ENCODE measurements around the gene STK33.
"Not testable (repeated sequence)": the region's sequence is repeated elsewhere in the genome, so short reads cannot be mapped to it uniquely, and the experiment has no call there.

STK33 gene

DNA sequence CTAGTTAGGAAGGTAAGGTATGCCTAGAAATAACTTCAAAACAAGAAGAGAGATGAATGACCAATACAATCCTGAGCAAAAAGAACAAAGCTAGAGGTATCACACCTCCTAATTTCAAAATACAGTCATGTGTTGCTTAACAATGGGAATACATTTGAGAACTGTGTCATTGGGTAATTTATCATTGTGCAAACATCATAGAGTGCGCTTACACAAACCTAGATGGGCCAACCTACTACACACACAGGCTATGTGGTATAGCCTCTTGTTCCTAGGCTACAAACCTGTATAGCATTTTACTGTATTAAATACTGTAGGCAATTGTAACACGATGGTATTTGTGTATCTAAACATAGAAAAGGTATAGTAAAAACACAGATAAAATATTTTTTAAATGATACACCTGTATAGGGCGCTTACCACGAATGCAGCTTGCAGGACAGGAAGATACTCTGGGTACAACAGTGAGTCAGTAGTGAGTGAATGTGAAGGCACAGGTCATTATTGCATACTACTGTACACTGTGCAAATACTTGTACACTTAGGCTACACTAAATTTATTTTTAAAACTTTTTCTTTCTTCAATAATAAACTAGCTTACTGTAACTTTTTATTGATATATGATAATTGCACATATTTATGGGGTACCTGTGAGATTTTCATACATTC lies 48.2 kb downstream of the STK33 start:
- DNase-seq (ENCODE audit: low read depth in 2 of 2, low spot score in 1 of 2): no peak

DNA sequence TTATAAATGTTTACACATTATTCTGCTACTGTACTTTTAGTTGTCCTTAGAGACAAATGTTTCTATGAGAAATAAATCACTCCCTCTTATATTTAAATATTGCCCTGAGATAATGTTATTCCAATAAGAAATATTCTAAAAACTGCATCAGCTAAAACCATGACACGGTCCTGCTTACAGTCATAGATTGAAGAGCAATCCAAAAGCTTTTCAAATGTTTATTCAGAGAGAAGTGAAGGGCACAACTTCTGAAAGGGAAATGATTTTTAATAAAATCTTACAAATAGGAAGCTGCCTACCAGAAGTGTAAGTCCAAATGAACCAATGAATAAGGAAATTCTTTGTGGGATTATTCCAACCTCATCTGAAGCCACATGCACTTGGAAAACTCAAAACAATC lies 49.2 kb downstream of the STK33 start:
- no peak for DNase-seq (ENCODE audit: low read depth in 2 of 2, low spot score in 1 of 2)

DNA sequence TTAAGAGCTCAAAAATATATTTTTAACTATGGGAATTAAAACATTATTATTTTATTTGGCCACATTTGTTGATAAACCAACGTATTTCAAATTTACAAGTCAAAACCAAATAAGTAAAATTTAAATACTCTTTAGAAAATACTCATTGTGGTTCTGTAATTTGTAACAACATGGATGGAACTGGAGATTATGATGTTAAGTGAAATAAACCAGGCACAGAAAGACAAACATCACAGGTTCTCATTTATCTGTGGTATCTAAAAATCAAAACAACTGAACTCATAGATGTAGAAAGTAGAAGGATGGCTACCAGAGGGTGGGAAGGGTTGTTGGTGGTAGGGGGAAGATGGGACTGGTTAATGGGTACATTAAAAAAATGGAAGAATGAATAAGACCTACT lies 50.8 kb downstream of the STK33 start:
- DNase-seq (ENCODE audit: low read depth in 2 of 2, low spot score in 1 of 2): no peak

DNA sequence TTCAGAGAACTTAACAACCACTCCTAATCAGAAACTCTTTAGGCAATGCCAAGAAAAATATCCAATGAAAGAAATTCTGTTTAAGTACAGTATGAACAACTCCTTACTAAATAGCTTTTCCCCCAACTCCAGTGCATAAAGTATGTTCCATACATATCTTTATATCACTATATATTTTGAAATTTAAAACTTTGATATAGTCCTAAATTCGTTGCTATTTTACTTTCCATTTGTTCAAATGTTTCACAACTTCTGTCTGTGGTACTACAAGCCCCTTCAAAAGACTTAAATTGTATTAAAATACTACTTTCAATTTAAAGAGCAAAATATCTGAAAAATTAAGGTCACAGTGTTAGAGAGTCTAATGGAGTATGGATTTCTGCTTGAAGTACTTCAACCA lies 52.6 kb downstream of the STK33 start:
- DNase-seq (ENCODE audit: low read depth in 2 of 2, low spot score in 1 of 2): no peak

DNA sequence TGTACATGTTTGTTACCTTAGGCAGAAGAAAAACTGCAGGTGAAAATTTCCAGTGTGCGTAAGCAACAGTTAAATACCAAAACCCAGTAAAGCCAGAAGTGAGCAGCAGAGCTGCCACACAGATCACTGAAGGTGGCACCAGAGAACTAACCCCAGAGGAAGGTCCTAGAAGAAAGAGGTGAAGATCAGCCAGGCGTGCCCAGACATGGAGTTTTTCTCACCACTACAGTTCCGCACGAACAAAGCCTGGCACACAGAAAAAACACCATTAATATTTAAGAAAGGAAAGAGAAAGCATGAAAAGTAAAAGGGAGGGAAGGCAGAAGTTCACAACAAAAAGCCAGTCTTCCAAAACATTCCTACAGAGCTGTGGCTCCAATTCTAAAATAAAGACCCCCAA lies 60.7 kb downstream of the STK33 start:
- DNase-seq (ENCODE audit: low read depth in 2 of 2, low spot score in 1 of 2): no peak

DNA sequence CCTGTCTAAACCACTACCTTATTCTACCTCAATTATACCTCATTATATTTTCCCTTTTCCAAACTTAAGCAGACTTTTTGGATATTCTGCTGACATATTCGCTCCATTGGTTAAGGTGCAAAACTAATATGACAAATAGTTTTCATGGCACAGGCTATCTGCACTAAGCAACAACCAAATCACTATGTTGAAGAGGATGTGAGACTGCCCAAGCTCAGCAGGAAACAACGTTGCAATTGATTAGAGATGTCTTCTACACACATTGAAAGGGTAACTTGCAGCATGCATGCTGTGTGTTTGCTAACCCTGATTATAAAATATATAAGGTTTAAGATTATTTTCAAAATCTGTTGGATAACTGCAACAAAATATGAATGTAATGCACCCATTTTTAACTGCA lies 61.6 kb downstream of the STK33 start:
- no peak for DNase-seq (ENCODE audit: low read depth in 2 of 2, low spot score in 1 of 2)

DNA sequence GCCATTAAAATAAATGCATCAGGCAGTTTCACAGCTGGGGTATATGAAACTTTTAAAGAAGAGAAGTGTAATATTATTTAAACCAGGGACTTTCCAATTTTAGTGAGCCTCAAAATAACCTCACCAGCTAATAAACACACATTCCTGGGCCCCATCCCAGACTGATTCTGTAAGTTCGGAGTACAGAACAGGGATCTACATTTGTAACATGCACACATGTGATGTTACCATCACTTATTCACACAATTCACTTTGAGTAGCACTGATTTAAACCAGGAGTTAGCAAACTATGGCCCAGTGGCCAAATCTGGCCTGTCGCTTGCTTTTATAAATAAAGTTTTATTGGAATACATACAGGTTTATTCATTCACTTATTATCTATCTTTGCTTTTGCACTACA lies 62.0 kb downstream of the STK33 start:
- no peak for DNase-seq (ENCODE audit: low read depth in 2 of 2, low spot score in 1 of 2)

DNA sequence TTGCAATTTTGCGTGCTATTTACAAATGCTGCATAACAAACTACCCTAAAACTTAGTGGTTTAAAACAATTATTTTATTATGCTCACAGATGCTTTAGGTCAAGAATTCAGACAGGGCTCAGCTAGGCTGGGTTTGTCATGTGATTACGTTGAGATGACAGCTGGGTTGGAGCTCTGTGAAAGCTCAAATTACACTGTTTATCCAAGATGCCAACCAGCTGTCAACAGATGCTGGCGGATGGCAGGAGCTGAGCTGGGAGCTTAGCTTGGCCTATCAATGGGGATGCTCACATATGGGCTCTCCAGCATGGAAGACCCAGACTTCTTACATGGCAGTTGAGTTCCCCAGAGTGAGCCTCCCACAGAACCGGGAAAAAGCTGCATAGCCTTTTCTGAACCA lies 62.7 kb downstream of the STK33 start:
- DNase-seq (ENCODE audit: low read depth in 2 of 2, low spot score in 1 of 2): no peak

DNA sequence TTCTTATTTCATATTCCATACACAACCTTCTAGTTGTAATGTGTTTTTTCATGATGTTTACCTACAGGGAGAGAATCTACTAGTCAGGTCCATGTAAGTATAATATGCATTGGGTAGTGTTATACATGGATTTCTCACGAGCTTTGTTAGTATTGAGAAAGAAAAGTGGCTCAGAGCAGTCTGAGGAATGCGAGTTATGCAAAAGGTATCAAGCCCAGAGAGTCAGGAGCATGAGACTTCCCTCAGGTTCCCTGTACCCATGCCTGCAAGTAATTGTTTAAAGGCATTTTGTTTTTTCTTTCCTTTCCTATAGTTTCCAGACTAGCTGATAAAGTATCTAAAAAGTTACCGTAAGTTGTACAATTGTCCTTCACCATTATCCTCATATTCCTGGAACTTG lies 66.1 kb downstream of the STK33 start:
- DNase-seq (ENCODE audit: low read depth in 2 of 2, low spot score in 1 of 2): no peak

DNA sequence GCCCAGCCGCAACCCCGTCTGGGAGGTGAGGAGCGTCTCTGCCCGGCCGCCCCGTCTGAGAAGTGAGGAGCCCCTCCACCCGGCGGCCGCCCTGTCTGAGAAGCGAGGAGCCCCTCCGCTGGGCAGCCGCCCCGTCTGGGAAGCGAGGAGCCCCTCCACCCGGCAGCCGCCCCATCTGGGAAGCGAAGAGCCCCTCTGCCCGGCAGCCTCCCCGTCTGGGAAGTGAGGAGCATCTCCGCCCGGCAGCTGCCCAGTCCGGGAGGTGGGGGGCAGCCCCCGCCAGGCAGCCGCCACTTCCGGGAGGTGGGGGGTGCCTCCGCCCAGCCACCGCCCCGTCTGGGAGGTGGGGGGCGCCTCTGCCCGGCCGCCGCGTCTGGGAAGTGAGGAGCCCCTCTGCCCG lies 70.6 kb downstream of the STK33 start:
- DNase-seq (ENCODE audit: low read depth in 2 of 2, low spot score in 1 of 2): no peak

DNA sequence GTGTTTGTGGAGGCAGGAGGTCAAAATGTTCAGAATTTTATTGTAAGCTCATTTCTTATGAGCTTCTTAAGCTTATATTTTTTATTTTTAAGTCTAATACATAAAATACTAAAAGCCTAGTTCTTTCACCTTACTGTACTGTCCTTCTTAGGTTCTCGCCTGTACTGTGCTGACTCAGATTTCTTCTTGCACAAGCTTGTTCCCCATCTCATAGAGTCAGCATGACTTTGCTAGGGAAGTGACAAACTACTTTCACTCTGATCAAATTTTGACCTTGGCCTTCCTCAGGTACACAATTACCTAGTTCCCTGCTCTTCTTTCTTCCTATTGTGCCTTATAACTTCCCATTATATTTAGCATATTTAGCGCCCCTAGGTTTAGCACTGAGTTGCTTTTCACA lies 81.5 kb downstream of the STK33 start:
- no peak for DNase-seq (ENCODE audit: low read depth in 2 of 2, low spot score in 1 of 2)

DNA sequence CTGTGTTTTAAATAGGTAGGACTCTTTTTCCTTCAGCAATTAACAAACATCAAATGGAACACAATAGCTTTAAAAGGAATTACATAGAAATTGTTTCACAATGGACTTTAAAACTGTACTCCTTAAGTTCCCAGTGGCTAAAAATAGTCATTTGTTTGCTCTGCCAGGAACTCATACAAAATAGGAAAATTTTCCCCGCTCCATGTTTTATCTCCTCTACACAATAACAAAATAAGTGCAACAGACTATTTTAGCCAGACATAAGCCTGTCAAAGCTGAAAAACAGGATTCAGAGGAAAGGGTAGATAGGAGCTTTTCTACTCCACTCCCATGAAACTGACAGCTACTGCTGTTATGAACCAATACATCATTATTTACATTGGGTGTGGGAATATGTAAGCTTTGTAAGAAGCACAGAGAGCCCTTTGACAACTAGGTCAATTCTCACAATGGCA lies 90.1 kb downstream of the STK33 start:
- no peak for DNase-seq (ENCODE audit: low read depth in 2 of 2, low spot score in 1 of 2)

DNA sequence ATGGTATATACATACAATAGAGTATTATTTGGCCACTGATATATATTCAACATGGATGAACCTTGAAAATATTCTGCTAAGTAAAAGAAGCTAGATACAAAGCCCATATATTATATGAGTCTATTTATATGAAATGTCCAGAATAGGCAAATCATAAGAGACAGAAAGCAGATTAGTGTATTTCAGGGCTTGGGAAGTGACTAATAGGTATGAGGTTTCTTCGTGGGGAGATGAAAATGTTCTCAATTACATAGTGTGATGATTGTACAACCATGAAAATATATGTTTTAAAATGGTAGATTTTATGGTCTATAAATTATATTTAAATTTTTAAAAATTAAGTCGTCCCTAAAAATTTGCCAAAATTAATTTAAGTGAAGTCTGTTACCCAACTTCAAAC lies 92.2 kb downstream of the STK33 start:
- no peak for DNase-seq (ENCODE audit: low read depth in 2 of 2, low spot score in 1 of 2)

DNA sequence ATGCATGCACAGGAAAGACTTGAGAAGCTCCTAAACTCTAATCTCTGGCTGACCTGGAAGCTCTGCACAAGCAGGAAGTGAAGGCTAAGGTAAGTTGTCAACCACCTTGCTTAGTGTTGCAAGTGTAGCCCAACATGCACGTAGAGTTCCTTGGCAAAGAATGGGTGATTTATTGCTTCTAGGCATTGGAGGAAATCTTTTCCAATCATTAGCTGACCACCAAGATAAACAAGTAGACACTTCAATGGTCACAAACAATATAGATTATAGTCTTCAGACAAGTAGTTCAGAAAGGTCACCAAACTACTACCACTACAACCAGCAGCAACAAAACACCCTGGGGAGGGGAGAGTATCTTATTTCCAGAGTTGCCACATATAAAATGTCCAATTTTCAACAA lies 105.6 kb downstream of the STK33 start:
- DNase-seq (ENCODE audit: low read depth in 2 of 2, low spot score in 1 of 2): no peak

DNA sequence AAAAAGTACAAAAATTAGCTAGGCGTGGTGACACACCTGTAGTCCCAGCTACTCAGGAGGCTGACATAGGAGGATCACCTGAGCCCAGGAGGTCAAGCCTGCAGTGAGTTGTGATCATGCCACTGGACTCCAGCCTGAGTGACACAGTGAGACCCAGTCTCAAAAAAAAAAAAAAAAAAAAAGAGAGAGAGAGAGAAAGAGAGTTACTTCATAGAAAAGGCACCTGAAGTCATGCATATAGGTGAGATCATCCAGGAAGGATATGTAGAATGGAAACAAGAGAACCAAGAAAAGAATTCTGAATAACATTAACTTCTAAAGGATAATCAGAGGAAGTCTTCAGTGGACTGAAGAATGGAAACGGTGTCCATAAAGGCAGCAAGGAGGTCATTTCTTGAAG lies 106.8 kb downstream of the STK33 start:
- DNase-seq (ENCODE audit: low read depth in 2 of 2, low spot score in 1 of 2): no peak

DNA sequence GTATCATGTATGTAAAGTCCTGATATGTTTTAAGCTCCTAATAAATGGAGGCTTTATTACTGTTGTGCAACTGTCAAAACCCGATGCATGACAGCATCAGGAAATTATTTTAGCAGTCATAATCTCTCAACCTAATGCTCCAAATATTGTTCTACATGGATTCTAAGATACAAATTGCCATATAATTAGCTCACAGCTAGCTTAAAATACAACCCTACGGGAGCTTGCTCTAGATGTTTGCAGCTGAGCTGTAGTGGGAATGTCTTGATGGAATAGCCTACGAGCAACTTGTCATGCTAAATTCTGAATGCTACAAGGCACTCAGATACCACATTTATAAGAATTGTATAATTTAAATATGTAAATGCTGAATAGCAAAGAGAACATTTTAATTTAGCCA lies 109.8 kb downstream of the STK33 start:
- no peak for DNase-seq (ENCODE audit: low read depth in 2 of 2, low spot score in 1 of 2)

DNA sequence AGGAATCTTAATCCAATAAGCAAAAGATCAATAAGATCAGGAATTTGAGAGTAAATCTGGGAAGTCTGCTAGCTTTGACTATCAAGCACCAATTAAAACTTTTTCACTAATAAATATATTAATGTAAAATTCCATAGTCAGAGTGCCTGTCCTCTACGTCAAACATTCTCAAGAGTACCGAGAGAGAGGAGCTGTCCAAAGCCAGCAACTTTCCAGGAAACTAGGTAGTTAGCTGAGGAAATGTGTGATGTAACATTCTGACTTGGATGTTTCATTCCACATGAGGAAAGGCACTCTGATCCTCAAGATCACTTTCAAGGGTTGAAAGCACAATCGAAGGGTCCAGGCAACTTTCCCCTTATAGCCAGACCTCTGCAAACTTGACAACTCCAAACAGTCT lies 113.2 kb downstream of the STK33 start:
- DNase-seq (ENCODE audit: low read depth in 2 of 2, low spot score in 1 of 2): no peak

DNA sequence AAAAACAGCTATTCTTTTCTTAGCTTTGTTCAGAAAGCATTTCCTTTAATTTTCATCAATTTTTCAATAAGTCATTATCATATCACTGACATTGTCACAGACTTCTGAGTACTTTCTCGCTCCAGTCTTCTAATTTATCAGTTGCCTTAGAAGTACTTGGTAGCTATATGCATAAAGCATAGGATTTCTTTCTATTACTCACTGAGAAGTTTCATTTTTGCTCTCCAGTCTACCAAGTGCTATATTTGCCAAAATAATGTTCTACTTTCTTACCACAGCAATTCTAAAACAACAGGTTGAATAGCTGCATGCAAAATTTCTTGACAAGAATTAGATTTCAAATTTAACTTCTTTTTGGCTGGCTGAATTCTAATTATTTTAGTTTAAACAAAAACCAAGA lies 116.3 kb downstream of the STK33 start:
- no peak for DNase-seq (ENCODE audit: low read depth in 2 of 2, low spot score in 1 of 2)

DNA sequence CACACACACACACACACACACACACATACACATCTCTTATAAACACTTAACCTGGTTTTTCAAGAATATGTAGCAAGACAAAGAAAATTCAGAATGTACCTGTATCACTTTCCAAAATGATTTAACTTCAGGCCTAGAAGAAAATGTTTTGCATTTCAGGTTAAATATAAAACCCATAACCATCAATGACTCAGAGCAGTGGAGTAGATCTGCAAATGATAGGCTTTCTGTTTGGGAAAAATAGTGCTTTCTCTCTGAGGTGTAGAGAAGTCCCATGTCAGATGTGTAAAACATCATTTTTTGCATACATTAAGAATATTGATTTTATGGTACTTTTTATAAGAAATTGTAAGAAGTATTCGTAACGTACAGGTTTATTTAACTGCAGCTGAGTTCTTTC lies 116.9 kb downstream of the STK33 start:
- no peak for DNase-seq (ENCODE audit: low read depth in 2 of 2, low spot score in 1 of 2)

DNA sequence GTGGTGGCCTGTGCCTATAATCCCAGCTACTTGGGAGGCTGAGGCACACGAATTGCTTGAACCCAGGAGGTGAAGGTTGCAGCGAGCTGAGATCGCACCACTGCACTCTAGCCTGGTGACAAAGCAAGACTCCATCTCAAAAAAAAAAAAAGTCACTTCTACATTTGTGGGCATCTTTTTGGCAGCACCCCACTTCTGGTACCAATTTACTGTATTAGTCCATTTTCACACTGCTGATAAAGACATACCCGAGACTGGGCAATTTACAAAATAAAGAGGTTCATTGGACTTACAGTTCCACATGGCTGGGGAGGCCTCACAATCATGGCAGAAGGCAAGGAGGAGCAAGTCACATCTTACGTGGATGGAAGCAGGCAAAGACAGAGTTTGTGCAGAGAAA lies 126.2 kb downstream of the STK33 start:
- not testable (repeated sequence) for DNase-seq (ENCODE audit: low read depth in 2 of 2, low spot score in 1 of 2)

DNA sequence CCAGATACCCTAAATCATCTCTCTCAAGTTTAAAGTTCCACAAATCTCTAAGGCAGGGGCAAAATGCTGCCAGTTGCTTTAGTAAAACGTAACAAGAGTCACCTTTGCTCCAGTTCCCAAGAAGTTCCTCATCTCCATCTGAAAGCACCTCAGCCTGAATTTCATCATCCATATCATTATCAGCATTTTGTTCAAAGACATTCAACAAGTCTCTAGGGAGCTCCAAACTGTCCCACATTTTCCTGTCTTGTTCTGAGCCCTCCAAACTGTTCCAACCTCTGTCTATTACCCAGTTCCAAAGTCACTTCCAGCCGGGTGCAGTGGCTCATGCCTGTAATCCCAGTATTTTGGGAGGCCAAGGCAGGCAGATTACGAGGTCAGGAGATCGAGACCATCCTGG lies 126.7 kb downstream of the STK33 start:
- not testable (repeated sequence) for DNase-seq (ENCODE audit: low read depth in 2 of 2, low spot score in 1 of 2)

DNA sequence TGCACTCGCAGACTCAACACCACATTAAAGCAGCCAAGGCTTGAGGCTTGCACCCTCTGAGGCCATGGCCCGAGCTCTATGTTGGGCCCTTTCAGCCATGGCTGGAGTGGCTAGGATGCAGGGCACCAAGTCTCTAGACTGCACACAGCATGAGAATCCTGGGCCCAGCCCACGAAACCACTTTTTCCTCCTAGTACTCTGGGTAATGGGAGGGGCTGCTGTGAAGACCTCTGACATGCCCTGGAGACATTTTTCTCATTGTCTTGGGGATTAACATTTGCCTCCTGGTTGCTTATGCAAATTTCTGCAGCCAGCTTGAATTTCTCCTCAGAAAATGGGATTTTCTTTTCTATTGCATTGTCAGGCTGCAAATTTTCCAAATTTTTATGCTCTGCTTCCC lies 127.1 kb downstream of the STK33 start:
- not testable (repeated sequence) for DNase-seq (ENCODE audit: low read depth in 2 of 2, low spot score in 1 of 2)

DNA sequence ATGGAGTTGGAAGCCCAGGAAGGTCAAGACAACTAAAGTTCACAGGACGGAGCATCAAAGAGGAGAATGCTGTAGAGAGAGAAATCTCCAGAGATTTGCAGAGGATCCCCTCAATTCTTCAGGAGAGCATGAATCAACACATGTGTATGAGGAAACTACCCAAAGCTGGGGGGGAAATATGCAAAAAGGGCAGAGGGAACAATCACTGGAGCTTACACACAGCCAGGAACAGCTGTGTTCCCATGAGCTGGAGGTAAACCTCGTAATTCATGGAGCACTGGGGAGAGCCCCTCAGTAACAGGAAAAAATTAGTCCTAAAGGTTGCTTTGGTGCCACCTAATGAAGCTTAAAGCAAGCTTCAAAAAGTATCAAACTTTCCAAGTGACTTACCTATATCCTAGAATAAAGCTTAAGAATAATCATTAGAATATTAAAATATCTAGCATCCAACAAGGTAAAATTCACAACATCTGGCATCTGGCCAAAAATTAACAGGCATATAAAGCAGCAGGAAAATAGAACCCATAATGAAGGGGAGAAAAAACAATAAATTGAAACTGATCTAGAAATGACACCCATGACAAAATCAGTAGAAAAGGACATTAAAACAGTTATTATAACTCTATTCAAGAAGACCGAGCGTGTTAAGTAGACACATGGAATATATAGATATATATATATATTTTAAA lies 134.2 kb downstream of the STK33 start:
- DNase-seq (ENCODE audit: low read depth in 2 of 2, low spot score in 1 of 2): no peak
